Hepatocyte (in vitro differentiated cells): Measurements from ENCODE around the gene IRF3.
A peak's percentile ranks its signal among the peaks of the same experiment; 100 is the strongest.

Experiments used
- CTCF ChIP-seq: fragments of 200-600 bp; sonication (generic); IDR thresholded peaks from 2 replicates; pipeline ENCODE4 v1.5.1; 2016; ENCODE audit warnings: antibody characterized with exemption, mild to moderate bottlenecking; ENCODE audit not compliant: poor library complexity
- EZH2 ChIP-seq: fragments of 200-600 bp; sonication (generic); IDR thresholded peaks from 2 replicates; pipeline ENCODE4 v1.6.1; 2016; ENCODE audit warnings: antibody characterized with exemption, mild to moderate bottlenecking, borderline replicate concordance

- TF ChIP-seq CTCF: peak; percentile 99
- no peak for TF ChIP-seq EZH2
Observed at GRCh38 chr19:49680421-49681351, 15.0 kb upstream of the IRF3 start.
